ENCODE results near the gene PNPLA6. TPM values are rescaled to one million over a fixed set of nuclear protein-coding genes. Genes with fewer than 3 reads are reported as not detected.

PNPLA6 gene
- total RNA-seq, 2 experiments from 2014 or later: 79.2 to 90.3 TPM

DNA sequence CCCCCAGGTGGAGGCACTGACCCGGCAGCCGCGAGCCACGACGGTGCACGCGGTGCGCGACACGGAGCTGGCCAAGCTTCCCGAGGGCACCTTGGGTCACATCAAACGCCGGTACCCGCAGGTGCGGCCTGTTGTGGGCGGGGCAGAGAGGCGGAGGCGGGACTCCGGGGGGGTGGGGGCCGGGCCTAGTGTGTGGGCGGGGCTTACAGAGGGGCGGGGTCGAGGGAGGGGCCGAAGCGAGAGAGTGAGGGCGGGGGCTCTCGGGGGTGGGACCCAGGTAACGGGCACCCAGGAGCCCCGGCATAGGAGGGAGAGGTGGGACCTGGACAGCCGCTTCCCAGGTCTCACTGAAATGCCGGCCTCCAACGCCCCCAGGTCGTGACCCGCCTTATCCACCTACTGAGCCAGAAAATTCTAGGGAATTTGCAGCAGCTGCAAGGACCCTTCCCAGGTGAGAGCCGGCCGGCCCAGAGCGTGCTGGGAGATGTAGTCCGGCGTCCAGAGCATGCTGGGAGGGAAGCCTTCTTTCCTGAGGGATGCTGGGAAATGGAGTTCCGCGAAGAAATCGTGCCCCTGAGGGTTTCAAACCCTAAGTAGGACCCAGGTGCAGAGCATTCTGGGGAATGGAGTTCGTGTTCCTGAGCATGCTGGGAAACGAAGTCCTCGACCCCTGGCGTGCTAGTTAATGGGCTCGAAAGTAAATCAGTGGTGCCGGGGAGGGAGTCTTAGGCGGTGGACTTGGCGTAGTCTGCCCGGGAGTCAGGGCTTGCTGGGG, 15.7 kb downstream of the PNPLA6 start:
- intact Hi-C loops (cut with micrococcal nuclease): no loop called here
- Mint-ChIP-seq H3K36me3 (ENCODE audit: low read depth) (peaks cover 25% of the 10 kb centered on the region), H3K27ac (no peak overlapping the region), H3K27me3 (no peaks in the 10 kb centered on the region), H3K4me1 (ENCODE audit: low read depth) (peaks cover 18% of the 10 kb centered on the region), H3K9me3 (no peaks in the 10 kb centered on the region), H3K4me3 (no peak overlapping the region)
- CTCF ChIA-PET: no interaction called here
- POLR2A ChIA-PET: interaction anchor here (0.9 kb wide), 1 partner anchor 79 kb away, joined by 3 read pairs; the partner anchor contains the start of genes PET100 and XAB2
- peak; percentile 73 for ATAC-seq
- peak; percentile 61 for DNase-seq
- TF ChIP-seq CTCF (IDR thresholded peaks at IDR 0.05): no peak

- POLR2A ChIA-PET: interaction anchor here (0.8 to 1.5 kb wide), 2 partner anchors 31 to 77 kb away, joined by 3 to 4 read pairs; partner anchors contain the start of genes MCOLN1, PET100 and XAB2
Observed at GRCh38 chr19:7552781-7553180, 17.3 kb downstream of the PNPLA6 start.

GRCh38 chr19:7554565-7554964, 19.0 kb downstream of the PNPLA6 start:
- Mint-ChIP-seq H3K36me3 (ENCODE audit: low read depth) (peaks cover 38% of the 10 kb centered on the region), H3K27me3 (no peaks in the 10 kb centered on the region), H3K4me1 (ENCODE audit: low read depth) (peaks cover 11% of the 10 kb centered on the region), H3K9me3 (no peaks in the 10 kb centered on the region), H3K4me3 (no peak overlapping the region), H3K27ac (no peak overlapping the region)
- ChIA-PET CTCF (interaction anchor here (1.1 kb wide), 1 partner anchor 14 kb away, joined by 5 read pairs; no protein-coding TSS in a partner anchor), POLR2A (no interaction called here)
- ATAC-seq: no peak
- no peak for DNase-seq
- no peak for TF ChIP-seq CTCF (IDR thresholded peaks at IDR 0.05)
- intact Hi-C loops (cut with micrococcal nuclease): no loop called here

More at GRCh38 chr19:7552781-7553180, 17.3 kb downstream of the PNPLA6 start:
- intact Hi-C loops (cut with micrococcal nuclease): no loop called here
- Mint-ChIP-seq H3K36me3 (ENCODE audit: low read depth) (peaks cover 33% of the 10 kb centered on the region), H3K4me3 (no peak overlapping the region), H3K27me3 (no peaks in the 10 kb centered on the region), H3K27ac (no peak overlapping the region), H3K9me3 (no peaks in the 10 kb centered on the region), H3K4me1 (ENCODE audit: low read depth) (peaks cover 11% of the 10 kb centered on the region)
- CTCF ChIA-PET: interaction anchor here (1.3 to 1.8 kb wide), 2 partner anchors 15 to 128 kb away, joined by 6 to 12 read pairs; partner anchors contain the start of gene TRAPPC5
- TF ChIP-seq CTCF (IDR thresholded peaks at IDR 0.05): no peak
- ATAC-seq (no peak), DNase-seq (no peak)

DNA sequence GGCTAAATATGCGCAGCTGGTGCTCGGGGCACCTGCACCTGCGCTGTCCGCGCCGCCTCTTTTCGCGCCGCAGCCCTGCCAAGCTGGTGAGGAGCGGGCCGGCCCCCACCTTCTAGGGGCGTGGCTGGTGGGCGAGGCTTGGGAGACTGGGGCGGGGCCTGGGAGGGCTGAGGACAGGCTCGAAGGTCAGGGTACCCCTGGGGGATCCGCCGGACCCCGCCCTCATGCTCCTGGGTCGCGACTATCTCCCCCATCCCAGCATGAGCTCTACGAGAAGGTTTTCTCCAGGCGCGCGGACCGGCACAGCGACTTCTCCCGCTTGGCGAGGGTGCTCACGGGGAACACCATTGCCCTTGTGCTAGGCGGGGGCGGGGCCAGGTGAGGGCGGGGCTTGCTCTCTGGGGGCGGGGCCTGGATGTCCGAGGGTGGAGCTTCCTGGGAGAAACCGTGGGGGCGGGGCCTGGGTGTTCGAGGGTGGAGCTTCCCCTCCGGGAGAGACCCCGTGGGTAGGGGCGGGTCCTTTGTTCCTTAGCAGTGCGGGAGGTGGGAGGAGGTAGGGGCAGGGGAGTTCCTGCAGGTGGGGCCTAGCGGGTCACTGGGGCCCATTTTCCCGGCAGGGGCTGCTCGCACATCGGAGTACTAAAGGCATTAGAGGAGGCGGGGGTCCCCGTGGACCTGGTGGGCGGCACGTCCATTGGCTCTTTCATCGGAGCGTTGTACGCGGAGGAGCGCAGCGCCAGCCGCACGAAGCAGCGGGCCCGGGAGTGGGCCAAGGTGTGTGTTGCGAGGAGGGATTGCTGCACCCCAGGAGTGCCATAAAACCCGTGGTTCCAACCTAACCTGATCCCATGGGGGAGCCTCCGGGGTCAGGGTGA, 19.7 kb downstream of the PNPLA6 start:
- ChIA-PET POLR2A (interaction anchor here (0.6 kb wide), 1 partner anchor 89 kb away, joined by 3 read pairs; no protein-coding TSS in a partner anchor), CTCF (interaction anchor here (1.1 kb wide), 1 partner anchor 13 kb away, joined by 5 read pairs; no protein-coding TSS in a partner anchor)
- Mint-ChIP-seq H3K27me3 (no peaks in the 10 kb centered on the region), H3K9me3 (no peaks in the 10 kb centered on the region), H3K4me3 (no peak overlapping the region), H3K36me3 (ENCODE audit: low read depth) (peaks cover 41% of the 10 kb centered on the region), H3K27ac (no peak overlapping the region), H3K4me1 (ENCODE audit: low read depth) (peaks cover 11% of the 10 kb centered on the region)
- intact Hi-C loops (cut with micrococcal nuclease): no loop called here
- DNase-seq: peak; percentile 48
- no peak for TF ChIP-seq CTCF (IDR thresholded peaks at IDR 0.05)
- peak; percentile 62 for ATAC-seq

All from activated CD8-positive, alpha-beta T cell treated with anti-CD3 and anti-CD28 coated beads for 36 hours (primary cell).